Glutamatergic neuron (in vitro differentiated cells): ENCODE data around the gene LTB. TPM values are rescaled to one million over a fixed set of nuclear protein-coding genes. Genes with fewer than 3 reads are reported as not detected.

Experiments used
- DNase-seq: peaks from one replicate; pipeline ENCODE4 v3.0.0; 2022
- H3K27ac Mint-ChIP-seq: one replicate; pipeline ENCODE4 v1.8.0; 2020; ENCODE audit warnings: mild to moderate bottlenecking, mixed read lengths, inconsistent platforms; ENCODE audit not compliant: unreplicated experiment
- H3K27me3 Mint-ChIP-seq: one replicate; pipeline ENCODE4 v1.8.0; 2020; ENCODE audit warnings: mild to moderate bottlenecking, moderate library complexity, mixed read lengths, inconsistent platforms; ENCODE audit not compliant: unreplicated experiment
- H3K36me3 Mint-ChIP-seq: one replicate; pipeline ENCODE4 v1.8.0; 2020; ENCODE audit warnings: mild to moderate bottlenecking, mixed read lengths, inconsistent platforms; ENCODE audit not compliant: unreplicated experiment
- H3K4me1 Mint-ChIP-seq: one replicate; pipeline ENCODE4 v1.8.0; 2020; ENCODE audit warnings: mild to moderate bottlenecking, low read depth, mixed read lengths, inconsistent platforms; ENCODE audit not compliant: unreplicated experiment
- H3K4me3 Mint-ChIP-seq: one replicate; pipeline ENCODE4 v1.8.0; 2020; ENCODE audit warnings: mild to moderate bottlenecking, mixed read lengths, inconsistent platforms; ENCODE audit not compliant: unreplicated experiment
- H3K9me3 Mint-ChIP-seq: one replicate; pipeline ENCODE4 v1.8.0; 2020; ENCODE audit warnings: mild to moderate bottlenecking, moderate library complexity, mixed read lengths, inconsistent platforms; ENCODE audit not compliant: unreplicated experiment
- CTCF ChIP-seq: fragments of 200-600 bp; sonication (generic); IDR thresholded peaks from one replicate; pipeline ENCODE4 v1.5.0; 2021; ENCODE audit not compliant: partially characterized antibody, unreplicated experiment
- total RNA-seq: library from RNA; stranded (reverse); fragmentation: NEBNext Ultra II Directional; extraction: Animal tissue kit (Norgen Biotek cat#: 25700); gene quantifications from one replicate; pipeline ENCODE4 v1.2.1, GENCODE V29; 2021; ENCODE audit not compliant: unreplicated experiment

The LTB gene
- total RNA-seq, 1 donor from 2014 or later = not detected

DNA sequence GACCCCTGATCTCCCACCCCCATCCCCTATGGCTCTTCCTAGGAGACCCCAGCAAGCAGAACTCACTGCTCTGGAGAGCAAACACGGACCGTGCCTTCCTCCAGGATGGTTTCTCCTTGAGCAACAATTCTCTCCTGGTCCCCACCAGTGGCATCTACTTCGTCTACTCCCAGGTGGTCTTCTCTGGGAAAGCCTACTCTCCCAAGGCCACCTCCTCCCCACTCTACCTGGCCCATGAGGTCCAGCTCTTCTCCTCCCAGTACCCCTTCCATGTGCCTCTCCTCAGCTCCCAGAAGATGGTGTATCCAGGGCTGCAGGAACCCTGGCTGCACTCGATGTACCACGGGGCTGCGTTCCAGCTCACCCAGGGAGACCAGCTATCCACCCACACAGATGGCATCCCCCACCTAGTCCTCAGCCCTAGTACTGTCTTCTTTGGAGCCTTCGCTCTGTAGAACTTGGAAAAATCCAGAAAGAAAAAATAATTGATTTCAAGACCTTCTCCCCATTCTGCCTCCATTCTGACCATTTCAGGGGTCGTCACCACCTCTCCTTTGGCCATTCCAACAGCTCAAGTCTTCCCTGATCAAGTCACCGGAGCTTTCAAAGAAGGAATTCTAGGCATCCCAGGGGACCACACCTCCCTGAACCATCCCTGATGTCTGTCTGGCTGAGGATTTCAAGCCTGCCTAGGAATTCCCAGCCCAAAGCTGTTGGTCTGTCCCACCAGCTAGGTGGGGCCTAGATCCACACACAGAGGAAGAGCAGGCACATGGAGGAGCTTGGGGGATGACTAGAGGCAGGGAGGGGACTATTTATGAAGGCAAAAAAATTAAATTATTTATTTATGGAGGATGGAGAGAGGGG lies 8.8 kb downstream of the LTB start:
- Mint-ChIP-seq H3K4me1 (peaks cover 3% of the 10 kb centered on the region), H3K9me3 (peaks cover 10% of the 10 kb centered on the region), H3K4me3 (no peak overlapping the region), H3K27me3 (peaks cover 12% of the 10 kb centered on the region), H3K36me3 (no peaks in the 10 kb centered on the region), H3K27ac (no peak overlapping the region)
- DNase-seq = no peak
- no peak for TF ChIP-seq CTCF

DNA sequence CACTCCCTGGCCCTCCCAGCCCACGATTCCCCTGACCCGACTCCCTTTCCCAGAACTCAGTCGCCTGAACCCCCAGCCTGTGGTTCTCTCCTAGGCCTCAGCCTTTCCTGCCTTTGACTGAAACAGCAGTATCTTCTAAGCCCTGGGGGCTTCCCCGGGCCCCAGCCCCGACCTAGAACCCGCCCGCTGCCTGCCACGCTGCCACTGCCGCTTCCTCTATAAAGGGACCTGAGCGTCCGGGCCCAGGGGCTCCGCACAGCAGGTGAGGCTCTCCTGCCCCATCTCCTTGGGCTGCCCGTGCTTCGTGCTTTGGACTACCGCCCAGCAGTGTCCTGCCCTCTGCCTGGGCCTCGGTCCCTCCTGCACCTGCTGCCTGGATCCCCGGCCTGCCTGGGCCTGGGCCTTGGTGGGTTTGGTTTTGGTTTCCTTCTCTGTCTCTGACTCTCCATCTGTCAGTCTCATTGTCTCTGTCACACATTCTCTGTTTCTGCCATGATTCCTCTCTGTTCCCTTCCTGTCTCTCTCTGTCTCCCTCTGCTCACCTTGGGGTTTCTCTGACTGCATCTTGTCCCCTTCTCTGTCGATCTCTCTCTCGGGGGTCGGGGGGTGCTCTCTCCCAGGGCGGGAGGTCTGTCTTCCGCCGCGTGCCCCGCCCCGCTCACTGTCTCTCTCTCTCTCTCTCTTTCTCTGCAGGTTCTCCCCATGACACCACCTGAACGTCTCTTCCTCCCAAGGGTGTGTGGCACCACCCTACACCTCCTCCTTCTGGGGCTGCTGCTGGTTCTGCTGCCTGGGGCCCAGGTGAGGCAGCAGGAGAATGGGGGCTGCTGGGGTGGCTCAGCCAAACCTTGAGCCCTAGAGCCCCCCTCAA lies 9.9 kb downstream of the LTB start, which contains the start of gene LTA:
Gene LTA, plus strand, starts transcription at position 249 of the 871 bp plus-strand sequence. Its CDS starts 454 bp downstream, at position 703.
- peaks cover 12% of the 10 kb centered on the region for H3K27me3 Mint-ChIP-seq
- peaks cover 3% of the 10 kb centered on the region for H3K4me1 Mint-ChIP-seq
- TF ChIP-seq CTCF = no peak
- no peaks in the 10 kb centered on the region for H3K36me3 Mint-ChIP-seq
- H3K4me3 Mint-ChIP-seq = no peak within 1 kb of the TSS
- H3K27ac Mint-ChIP-seq = no peak within 1 kb of the TSS
- H3K9me3 Mint-ChIP-seq = peaks cover 10% of the 10 kb centered on the region
- no peak for DNase-seq

DNA sequence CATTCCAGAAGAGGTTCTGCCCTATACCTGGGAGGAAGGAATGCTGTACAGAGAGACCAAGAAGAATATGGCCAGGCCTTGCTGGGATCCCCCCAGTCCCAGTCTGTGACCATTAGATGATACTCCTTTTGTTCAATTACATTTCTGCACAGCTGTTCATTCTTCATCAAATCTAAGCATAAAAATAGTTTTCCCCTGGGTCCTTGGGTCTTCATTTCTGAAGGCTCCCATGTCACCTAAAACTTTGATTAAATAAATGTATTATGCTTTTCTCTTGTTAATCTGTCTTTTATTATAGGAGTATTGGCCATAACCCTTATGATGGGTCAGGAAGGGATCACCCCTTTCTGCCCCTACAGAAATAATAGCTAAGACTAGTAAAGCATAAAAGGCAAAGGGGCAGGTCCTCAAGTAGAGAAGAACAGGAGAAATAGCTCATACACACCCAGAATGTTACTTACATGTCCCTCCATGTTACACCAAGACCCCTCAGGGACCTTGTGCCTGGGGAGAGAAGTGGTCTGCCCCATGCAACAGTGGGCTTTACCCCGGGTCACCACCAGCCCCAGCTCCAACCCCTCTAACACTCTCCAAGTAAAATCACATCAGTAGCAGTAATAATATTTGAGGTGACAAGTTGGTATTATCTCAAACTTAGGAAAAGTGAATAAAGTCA lies 12.2 kb downstream of the LTB start:
- TF ChIP-seq CTCF = no peak
- DNase-seq = no peak
- no peak overlapping the region for H3K27ac Mint-ChIP-seq
- H3K9me3 Mint-ChIP-seq = peaks cover 9% of the 10 kb centered on the region
- no peaks in the 10 kb centered on the region for H3K4me1 Mint-ChIP-seq
- H3K4me3 Mint-ChIP-seq = no peak overlapping the region
- no peaks in the 10 kb centered on the region for H3K36me3 Mint-ChIP-seq
- H3K27me3 Mint-ChIP-seq = peaks cover 9% of the 10 kb centered on the region

DNA sequence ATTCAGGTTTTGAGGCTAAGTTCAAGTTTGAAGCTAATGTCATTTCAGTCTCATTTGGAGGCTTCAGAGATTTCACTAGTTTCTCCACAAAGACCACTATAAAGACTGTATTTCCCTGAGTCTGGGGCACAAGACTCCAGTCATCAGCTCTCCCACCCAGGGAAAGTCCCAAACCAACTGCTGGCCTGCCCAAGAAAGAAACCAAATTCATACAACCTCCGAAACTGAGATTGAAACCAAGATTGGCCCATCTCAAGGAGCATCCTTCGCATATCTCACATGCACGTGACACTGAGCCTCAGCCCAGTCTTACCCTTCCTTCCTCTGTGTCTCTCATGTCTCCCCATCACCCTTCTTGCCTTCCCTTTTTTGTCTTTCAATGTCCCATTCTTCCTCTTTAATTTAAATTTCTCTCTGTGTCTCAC lies 13.7 kb downstream of the LTB start:
- H3K36me3 Mint-ChIP-seq = no peaks in the 10 kb centered on the region
- DNase-seq = no peak
- H3K4me3 Mint-ChIP-seq = no peak overlapping the region
- H3K4me1 Mint-ChIP-seq = no peaks in the 10 kb centered on the region
- TF ChIP-seq CTCF = no peak
- no peak overlapping the region for H3K27ac Mint-ChIP-seq
- peaks cover 4% of the 10 kb centered on the region for H3K9me3 Mint-ChIP-seq
- H3K27me3 Mint-ChIP-seq = peaks cover 7% of the 10 kb centered on the region
